DMS153 (cell line): ENCODE results near the gene GCLM.

Source experiments
- DNase-seq: peaks from one replicate; lab custom pipeline; 2025; lab: John Stamatoyannopoulos, UW

GCLM gene

GRCh38 chr1:93846206-93846991 lies 62.8 kb downstream of the GCLM start:
- peak; percentile 65 for DNase-seq

- DNase-seq, result no peak
Measured at GRCh38 chr1:93845538-93846205, 63.6 kb downstream of the GCLM start.

GRCh38 chr1:93844262-93845045 lies 64.8 kb downstream of the GCLM start:
- DNase-seq, result peak; percentile 52

- no peak for DNase-seq
Measured at GRCh38 chr1:93842750-93843500, 66.3 kb downstream of the GCLM start.

- DNase-seq, result no peak
Measured at GRCh38 chr1:93841771-93842170, 67.5 kb downstream of the GCLM start.

- DNase-seq, result no peak
Measured at GRCh38 chr1:93840956-93841482, 68.2 kb downstream of the GCLM start.

GRCh38 chr1:93839753-93840152 lies 69.5 kb downstream of the GCLM start:
- DNase-seq, result no peak

GRCh38 chr1:93839307-93839706 lies 69.9 kb downstream of the GCLM start:
- DNase-seq, result no peak

- no peak for DNase-seq
Measured at GRCh38 chr1:93837961-93838360, 71.3 kb downstream of the GCLM start.
